GM19395 (cell line): ENCODE measurements around the gene NLRP7.
"Not testable (repeated sequence)": the region's sequence is repeated elsewhere in the genome, so short reads cannot be mapped to it uniquely, and the experiment has no call there.

ENCODE experiments used
- ATAC-seq: cut with Tn5 transposase; IDR thresholded peaks from one replicate; pipeline ENCODE4 v1.9.1; 2021; ENCODE audit warnings: mild to moderate bottlenecking, moderate library complexity; ENCODE audit not compliant: unreplicated experiment

NLRP7 gene

GRCh38 chr19:54947381-54947780, at the start of gene NLRP7:
Gene NLRP7 (minus strand): TSS chr19:54947530.
- no peak for ATAC-seq

GRCh38 chr19:54995561-54995960, 48.2 kb upstream of the NLRP7 start:
- no peak for ATAC-seq

GRCh38 chr19:54989531-54989930, 42.2 kb upstream of the NLRP7 start:
- ATAC-seq = not testable (repeated sequence)

- not testable (repeated sequence) for ATAC-seq
Measured at GRCh38 chr19:54982562-54982961, 35.2 kb upstream of the NLRP7 start.

- ATAC-seq = not testable (repeated sequence)
Measured at GRCh38 chr19:54973229-54974090, 26.1 kb upstream of the NLRP7 start.

GRCh38 chr19:54971446-54971845, 24.1 kb upstream of the NLRP7 start:
- not testable (repeated sequence) for ATAC-seq

GRCh38 chr19:54969647-54970046, 22.3 kb upstream of the NLRP7 start:
- no peak for ATAC-seq

GRCh38 chr19:54967611-54968010, 20.3 kb upstream of the NLRP7 start:
- no peak for ATAC-seq

- not testable (repeated sequence) for ATAC-seq
Measured at GRCh38 chr19:54965055-54965454, 17.7 kb upstream of the NLRP7 start.

GRCh38 chr19:54959840-54960239, 12.5 kb upstream of the NLRP7 start:
- no peak for ATAC-seq

- no peak for ATAC-seq
Measured at GRCh38 chr19:54955376-54955775, 8.0 kb upstream of the NLRP7 start.

- ATAC-seq = not testable (repeated sequence)
Measured at GRCh38 chr19:54953345-54953713, 6.0 kb upstream of the NLRP7 start.

GRCh38 chr19:54952591-54953344, 5.4 kb upstream of the NLRP7 start:
- no peak for ATAC-seq

GRCh38 chr19:54950580-54950979, 3.2 kb upstream of the NLRP7 start:
- ATAC-seq = not testable (repeated sequence)

GRCh38 chr19:54949412-54949811, 2.1 kb upstream of the NLRP7 start:
- no peak for ATAC-seq

- ATAC-seq = not testable (repeated sequence)
Measured at GRCh38 chr19:54943772-54944361, 3.5 kb downstream of the NLRP7 start.

GRCh38 chr19:54939538-54939937, 7.8 kb downstream of the NLRP7 start:
- not testable (repeated sequence) for ATAC-seq

- no peak for ATAC-seq
Measured at GRCh38 chr19:54938906-54939305, 8.4 kb downstream of the NLRP7 start.

GRCh38 chr19:54937926-54938325, 9.4 kb downstream of the NLRP7 start:
- no peak for ATAC-seq

- ATAC-seq = no peak
Measured at GRCh38 chr19:54928299-54928698, 19.0 kb downstream of the NLRP7 start.

- ATAC-seq = no peak
Measured at GRCh38 chr19:54923276-54923675, 24.1 kb downstream of the NLRP7 start.

GRCh38 chr19:54921082-54921481, 26.2 kb downstream of the NLRP7 start:
- ATAC-seq = no peak
